ENCODE measurements around the gene TMEM250.

The TMEM250 gene

DNA sequence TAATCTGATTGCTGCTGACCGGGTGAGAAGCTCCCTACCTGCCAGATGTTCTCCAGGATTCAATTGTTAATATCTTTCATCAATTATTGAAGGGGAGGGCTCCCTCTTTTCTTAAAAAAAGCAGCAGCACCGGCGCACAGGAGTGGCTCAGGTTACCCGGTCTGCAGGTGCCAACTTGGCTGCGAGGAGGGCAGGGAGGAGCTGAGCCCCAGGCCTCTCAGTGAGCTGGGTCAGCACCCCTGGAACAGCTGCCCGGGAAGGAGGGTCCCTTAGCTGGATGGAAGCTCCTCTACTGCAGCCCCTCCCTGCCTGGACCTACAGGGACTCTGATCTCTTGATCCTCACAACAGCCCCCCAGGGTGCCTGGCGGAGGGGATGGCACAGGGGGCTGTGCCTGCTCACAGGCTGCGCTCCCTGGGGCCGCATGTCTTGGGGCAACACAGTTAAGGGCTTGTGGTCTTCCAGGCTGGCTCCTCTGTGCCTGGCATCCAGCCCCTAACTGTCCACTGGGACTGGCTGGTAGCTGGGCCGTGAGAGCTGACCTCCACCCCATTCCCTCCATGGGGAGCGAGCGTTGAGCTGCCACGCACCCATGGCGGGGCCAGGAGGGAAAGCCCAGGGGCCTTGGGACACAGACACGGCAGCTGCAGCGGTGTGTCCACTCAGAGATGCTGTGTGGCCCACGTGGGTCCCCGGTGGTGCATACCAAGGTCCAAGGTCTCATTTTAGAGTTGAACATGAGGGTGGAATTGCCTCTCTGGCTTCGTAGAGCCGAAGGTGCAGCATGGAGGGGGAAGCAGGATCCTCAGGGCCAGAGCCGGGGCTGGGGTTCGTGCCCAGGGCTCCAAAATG lies 28.6 kb upstream of the TMEM250 start:
- no peak for DNase-seq

DNA sequence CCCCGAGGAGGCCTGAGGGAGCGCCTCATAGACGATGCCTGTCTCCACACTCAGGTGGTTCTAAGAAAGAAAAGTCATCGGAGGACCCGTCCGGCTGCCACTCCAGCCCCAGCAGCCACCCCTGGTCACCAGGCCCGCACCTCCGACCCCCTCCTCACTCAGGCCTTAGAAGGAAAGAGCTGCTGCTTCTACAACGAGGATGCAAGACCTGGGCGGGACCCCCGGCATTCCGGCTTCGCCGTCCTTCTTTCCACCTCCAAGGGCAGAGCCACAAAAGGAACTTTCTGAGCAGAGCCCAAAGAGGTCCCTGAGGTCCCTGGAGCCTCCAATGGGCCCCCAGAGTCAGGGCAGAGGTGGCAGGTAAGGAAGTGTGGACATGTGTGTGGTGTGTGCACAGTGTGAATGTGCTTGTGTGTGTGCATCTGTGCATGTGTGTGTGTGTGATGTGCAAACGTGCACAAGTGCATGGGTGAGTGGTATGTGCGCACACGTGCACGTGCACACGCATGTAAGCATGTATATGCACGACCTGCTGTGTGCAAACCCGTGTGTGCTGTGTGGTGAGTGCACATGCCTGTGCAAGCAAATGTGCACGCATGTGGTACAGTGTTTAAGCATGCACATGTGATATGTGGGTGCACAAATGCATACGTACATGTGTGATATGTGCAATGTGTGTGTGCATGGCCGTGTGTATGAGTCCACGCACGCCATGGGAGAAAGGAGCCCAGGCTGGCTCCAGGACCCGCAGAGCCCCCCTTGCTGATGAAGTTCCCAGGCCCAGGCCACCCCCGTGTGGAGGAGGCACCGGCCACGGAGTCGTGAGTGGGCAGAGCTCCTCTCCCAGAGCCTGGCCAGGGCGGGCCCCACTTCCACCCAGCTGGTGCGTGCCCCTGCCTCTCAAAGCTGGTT lies 27.7 kb upstream of the TMEM250 start:
- no peak for DNase-seq

DNA sequence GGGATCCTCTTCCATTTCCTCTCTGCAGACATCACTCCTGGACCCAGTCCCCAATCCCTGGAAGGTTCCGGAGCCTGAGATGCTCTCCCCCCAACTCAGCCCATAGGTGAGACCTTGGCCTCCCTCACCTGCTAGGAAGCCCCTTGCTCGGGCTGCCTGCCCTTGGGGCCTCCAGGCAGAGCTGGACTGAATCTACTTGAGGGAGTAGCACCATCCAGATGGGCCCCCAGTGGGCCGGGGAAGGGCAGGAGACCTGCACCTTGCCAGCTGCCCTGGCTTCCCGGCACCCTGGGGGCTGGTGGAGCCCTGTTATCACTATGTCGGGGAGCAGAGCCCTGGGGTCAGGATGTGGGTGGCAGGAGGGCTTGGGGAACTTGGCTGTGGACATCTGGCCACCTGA lies 26.9 kb upstream of the TMEM250 start:
- no peak for DNase-seq

DNA sequence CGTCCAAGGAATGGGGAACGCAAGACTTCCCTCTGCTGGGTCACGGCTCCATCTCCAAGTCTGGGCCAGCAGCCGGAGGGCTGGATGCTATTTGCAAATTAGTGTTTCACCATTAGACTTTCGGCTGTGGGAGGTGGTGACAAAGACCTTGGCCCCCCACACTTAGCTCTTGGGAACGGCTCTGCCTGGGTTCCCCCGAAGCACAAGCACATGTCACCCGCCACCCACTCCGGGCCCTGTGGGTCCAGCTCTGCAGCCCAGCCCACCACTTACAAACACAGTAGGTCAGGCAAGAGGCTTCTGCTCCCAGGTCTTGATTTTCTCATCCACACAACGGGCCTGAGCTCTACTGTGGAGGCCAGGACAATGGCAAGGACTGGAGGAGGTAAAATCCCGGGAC lies 25.8 kb upstream of the TMEM250 start:
- no peak for DNase-seq

DNA sequence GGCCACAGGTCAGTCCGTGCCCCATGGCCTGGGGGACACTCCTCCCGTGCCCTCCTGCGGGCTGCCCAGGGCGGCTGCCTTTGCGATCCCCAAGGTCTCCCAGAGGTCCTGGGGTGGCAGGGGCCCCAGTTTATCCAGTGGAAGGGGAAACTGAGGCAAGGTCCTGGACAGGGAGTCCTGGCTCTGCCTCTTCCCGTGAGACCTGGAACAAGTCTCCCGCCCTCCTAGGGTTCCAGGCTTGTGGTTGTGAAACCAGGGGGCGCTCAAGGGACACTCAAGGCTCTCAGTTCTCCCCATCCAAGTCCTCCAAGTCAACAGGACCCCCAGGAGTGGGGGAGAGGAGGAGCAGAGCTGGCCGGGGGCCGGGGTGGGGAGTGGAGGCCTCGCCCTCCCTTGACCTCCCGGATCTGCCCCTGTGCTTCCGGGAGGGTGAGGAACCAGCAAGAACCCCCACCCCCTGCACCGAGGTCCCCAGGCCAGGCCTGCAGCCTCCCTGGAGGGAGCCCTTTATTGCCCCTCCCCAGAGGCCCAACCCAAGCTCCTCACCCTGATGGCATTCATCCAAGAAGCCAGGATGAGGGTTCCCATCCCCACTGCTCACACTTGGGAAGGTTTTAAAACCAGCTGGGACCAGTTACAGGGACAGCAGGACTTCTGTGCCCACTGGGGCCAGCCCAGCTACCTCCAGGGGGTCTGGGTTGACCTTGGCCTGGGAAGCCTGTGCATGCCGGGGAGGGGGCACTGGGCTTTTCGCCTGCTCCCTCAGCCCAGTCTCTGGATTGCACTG lies 24.7 kb upstream of the TMEM250 start:
- peak; percentile 63 for DNase-seq

DNA sequence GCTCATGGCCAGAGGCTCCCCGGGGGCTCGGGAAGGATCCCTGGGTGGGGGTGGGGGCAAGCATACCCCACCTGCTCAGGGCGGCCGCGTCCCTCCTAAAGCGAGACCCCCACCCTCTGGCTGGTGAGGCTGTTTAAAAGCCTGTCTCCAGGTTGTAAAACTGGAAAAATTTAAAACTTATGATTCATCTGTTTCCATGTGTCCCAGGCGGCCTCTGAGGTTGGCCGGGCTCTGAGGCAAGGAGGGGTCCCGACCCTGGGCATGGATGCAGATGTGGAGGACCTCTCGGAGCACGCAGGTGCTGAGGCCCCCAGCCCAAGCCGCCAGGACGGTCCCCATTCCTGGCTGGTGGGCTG lies 24.2 kb upstream of the TMEM250 start:
- no peak for DNase-seq

DNA sequence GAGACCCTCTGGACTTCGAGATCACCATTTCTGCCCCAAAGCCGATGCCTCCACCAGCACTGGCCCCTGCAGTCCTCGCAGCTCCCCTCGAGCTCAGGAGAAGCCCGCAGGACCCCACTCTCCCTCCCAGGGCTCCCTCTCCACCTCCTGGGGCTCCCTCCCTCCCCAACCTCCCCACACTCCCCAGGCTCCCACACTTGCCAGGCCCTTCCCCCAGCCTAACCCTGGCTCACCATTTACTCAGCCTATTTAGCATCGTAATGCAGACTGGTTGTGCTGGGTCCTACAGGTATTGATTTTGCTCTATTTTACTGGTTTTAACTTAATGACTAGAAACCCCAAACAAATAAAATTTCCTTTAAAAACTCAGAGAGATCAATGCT lies 23.7 kb upstream of the TMEM250 start:
- DNase-seq: no peak

DNA sequence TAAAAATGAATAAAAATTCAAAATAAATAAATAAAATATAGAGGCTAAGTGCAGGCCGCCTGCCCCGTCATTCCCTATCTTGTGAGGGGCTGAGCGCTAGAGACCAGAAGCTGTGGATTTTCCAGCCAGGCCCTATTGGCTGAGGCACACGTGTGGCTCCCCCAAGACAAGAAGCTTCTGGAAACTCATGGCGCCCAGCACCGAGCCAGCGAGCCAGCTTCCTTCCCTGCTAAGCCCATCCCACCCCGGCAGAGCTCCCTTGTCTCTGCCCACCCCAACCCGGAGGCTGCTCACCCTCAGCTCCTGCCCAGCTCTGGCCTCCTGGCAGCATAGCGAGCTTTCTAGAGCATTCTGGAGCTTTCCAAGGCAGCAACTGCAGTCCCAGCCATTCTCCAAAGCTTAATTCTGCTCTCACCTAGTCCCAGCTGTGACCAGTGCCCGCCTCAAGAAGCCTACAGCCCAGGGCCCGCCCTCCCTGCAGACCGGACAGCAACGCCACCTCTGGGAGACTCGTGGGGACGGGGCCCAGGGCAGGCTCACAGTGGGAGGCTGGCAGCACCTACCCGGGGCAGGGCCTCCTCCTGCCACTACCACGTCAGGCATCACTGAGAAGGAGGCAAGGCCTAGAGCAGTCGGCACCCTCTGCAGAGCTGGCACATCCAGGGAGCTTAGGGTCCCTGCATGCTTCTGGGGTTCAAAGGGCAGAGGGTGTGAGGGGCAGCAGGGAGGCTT lies 23.2 kb upstream of the TMEM250 start:
- DNase-seq: no peak

DNA sequence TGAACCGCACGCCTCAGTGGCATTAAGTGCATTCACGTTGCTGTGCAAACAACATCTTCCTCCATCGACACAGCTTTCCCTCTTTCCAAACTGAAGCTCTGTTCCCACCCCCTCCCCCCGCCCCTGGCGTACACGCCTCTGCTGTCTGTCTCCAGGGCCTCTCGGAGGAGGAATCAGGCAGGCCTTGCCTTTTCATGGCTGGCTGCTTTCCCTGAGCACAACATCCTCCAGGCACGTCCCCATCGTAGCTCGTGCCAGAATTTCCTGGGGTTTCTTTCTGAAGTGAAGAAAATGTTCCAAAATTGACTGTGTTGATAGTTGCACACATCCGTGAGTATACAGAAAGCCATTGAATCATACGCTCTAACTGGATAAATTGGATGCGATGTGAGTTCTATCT lies 22.3 kb upstream of the TMEM250 start:
- DNase-seq: no peak

DNA sequence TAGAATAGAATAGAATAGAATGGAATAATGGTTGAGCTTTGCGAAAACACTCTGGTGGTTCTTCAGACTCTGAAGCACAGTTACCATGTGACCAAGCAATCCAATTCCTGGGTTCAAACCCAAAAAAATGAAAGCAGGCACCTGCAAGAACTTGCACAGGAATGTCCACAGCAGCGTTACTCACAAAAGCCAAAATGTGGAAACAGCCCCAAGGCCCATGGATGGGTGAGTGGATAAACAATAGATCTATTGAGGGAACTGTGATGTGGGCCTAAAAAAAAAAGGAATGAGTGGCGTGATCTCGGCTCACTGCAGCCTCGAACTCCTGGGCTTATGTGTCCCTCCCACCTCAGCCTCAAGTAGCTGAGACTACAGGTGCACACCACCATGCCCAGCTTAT lies 21.4 kb upstream of the TMEM250 start:
- DNase-seq: no peak

DNA sequence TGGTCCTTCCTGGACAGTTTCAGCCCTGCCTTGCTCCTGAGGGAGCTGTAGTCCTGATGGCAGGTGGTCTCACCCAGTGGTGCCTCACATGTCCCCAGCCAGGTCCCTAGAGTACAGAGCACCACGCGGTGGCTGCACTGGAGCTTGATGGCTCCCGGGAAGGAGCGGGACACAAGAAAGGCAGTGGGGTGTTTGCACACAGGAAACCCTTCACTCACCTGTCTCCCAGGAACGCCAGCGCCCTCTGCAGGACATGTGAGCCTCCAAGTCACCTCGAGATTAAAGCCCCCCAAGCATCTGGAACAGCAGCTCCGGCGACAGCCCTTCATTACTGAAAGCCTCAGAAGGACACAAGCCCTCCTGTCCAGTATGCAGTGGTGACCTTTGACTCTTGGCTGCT lies 19.9 kb upstream of the TMEM250 start:
- DNase-seq: peak; percentile 75

DNA sequence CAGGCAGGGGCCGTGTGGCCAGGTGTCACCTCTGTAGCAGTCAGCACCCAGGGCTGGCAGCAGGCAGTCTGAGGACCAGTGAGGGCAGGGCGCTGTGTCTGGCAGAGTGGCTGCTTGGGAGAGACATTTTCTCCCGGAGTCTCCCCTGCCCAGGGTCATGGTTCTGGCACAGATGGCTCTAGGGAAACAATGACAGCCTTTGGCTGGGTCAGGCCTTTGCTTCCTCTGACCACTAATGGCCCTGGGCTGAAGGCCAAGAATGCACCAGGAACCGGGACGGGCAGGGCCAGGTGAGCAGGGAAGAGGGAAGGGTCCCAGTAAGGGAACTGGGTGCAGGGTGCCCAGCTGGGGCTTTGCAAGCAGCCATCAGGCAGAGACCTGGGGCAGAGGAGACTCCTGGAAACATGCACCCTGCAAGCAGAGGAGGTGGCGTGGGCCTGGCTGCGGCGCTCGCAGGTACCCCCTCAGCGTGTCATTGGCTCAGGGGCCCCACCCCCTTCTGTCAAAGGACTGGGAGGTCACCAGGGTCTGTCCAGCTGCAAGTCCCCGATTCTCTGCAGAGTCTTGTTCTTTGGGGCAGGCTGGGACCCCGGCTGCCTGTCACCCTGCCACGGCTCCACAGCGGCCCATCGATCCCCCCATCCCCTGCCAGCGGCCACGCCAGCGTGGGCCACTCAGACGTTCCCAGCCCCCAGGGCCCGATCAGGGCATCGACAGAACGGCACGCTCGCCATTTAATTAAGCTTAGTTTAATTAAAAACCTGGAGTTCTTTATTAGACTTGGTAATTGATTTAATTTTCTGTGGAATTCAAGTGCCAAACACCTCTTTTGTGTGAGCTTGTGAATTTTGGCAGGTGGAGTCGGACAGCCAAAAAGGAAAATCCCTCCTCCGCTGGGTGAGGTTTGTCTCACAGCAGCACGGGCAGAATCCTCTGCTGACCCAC lies 18.9 kb upstream of the TMEM250 start:
- DNase-seq: no peak

DNA sequence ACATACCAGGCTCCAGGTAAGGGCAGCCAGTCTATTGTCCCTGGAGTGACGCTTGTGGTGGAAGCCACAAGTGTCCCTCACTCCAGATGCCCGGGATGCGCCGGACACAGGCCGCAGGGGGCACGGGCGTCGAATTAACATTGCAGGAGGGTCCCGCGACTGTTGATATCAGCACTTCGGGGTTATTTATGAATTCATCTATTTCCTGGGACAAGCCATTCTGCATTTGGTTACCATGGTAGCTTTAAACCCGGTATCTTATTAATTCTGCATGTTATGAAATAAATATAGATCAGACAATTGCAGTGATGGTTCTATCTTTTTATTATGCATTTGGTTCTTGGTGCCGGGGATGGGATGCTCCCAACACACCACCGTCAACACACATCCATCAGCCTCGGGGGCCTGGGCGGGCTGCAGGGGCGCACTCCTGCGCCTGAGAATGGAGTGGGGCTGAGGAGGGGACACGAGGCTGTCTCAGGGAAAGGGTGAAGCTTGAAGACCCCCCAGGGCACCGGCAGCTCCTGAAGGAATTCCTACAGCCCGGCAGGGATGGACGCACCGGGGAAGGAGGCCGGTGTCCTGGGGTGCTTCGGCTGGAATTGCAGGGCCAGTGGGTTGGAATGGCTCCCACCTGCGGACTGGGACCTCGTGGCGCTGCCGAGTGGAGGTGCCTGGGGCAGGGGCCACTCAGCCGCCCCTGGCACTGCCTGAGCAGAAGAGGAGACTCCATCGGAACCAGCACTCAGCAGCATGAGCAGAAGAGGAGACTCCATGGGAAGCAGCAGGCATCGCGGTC lies 17.7 kb upstream of the TMEM250 start:
- DNase-seq: no peak

DNA sequence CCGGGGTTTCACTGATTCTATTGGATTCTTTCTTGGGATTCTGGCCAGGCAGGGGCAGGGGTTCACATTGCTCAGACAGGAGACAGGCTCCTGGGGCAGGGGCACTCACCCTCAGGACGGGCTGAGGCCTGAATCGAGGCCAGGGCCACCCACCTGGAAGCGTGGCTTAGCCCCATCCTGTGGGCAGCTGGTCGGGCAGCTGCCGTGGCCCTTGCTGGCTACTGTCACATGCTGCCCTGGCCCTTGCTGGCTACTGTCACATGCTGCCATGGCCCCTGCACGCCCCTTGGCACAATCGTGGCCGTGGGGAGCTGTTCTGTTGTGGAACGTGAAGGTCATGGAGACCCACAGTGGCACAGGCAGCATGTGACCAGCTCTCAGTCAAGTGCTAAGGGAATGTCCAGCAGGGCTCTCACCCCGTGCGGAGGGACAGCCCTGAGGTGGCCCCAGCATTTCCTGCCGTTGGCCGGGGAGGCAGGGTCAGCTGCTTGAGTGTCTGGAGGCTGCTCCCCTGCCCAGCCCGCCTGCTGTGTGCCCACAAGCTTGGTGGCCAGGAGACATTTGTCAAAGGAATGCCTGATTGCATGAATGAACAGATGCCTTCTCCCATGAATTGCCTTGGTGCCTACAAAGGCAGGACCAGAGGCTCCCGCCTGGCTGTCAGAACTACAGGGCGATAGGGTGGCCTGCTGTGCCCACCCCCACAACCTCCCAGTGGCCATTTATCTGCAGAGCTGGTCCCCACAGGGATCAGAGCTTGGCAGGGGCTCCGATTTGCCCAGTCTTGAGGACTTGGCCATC lies 16.9 kb upstream of the TMEM250 start:
- no peak for DNase-seq

DNA sequence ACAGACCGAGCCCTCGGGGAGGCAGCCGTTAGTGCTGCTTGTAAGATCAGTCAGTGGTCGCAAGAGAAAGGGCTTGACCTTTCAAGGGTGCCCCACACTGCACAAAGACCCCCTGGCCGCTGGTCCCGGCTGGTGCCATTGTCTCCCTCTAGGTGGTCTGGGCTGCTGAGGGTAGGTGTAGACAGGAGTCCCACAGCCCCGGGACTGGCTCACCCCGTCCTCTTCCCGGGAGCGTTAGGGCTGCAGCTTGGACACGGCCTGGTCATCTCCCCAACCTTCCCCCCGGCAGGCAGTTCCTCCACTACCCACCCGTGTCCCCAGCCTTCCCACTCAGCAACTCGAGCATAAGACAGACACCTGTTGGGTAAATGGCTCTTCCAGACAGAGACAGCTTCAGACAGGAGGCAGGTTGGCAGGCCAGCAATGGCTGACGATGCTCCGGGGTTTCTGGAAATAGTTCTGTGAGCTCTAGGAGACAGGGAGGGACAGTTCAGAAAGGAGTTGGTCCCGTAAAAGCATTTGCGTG lies 15.3 kb upstream of the TMEM250 start:
- no peak for DNase-seq

DNA sequence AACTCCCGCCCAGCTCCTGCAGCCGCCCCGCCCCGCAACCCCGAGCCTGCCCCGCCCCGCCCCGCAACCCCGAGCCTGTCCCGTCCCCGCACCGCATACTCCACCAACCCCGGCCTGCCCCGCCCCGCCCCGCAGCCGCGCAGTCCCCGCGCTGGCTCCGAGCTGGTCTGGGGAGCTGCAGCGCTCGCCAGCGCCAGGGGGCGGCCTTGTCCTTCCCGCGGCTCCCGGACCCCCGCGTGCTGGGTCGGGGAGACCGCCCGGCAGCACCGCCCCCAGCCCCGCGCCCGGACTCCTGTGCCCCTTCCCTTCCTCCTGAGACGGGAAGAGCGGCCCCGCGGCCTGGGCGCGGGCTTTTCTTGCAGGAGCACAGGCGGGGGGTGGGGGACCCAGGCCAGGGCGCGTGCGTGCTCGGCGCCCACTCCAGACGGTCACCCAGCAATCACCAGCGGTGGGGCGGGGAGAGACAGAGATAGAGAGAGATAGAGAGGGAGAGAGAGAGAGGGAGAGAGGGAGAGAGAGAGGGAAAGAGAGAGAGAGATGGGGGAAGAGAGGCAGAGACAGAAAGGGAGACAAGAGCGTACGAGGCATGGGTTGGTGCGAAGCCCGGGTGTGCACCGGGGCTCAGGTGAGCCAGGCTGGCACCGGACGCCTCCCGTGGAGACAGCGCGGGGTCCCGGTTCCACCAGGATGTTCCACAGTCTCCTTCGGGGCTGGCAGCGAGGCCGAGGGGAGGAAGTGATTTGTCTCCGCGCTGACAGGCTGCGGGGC lies 14.7 kb upstream of the TMEM250 start:
- peak; percentile 59 for DNase-seq

DNA sequence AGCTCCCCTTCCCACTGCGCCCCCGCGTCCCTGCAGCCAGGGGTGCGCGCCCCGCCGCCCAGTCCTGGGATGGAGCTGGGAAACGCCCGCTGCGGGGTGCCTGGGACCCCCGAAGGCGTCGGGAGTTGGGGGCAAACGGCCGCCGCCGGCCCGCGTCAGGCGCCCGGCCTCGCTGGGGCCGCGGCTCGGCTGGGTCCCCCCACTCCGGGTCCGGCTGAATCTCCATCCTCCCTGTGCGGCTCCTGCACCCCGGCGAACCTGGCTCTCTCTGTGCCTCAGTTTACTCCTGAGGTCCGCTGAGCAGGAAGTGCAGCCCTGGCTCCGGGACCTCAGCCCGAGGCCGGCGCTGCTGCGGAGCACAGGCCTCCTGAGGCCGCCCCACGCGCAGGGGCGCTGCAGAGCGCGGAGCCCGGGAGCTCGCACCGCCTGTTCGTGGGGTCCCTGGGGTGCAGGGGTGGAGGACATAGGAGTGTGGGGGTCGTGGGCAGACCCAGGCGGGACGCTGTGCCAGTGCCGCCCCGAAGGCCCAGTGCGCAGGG lies 13.9 kb upstream of the TMEM250 start:
- no peak for DNase-seq
